ENCODE results near the gene FBXO44.

Gene FBXO44

DNA sequence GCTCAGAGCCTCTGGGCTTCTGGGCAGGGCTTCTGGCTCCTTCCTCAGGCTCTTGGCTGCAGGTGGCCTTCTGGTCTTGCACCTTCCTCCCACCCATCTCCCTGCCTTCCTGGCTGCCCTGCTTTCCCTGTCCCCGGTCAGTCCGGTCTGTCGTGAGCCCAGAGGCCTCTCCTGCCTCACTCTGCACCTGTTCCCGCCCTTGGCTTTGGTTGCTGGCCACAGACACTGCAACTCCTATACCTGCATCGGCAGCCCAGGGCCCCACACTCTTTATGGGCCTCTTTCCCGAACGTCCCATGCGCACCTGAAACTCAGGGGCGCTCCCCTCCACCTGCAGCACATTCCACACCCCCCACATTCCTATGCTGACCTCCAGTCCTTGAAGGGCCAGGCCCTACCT is 8.4 kb upstream of the FBXO44 start (continued):
- TF ChIP-seq PPARA (CRISPR knock-in tag; IDR thresholded peaks at IDR 0.05; ENCODE audit: borderline replicate concordance) = no peak
- no peak for TF ChIP-seq ARNTL (CRISPR knock-in tag; IDR thresholded peaks at IDR 0.05; ENCODE audit: borderline replicate concordance, low read depth)
- TF ChIP-seq CSDC2 (CRISPR knock-in tag; IDR thresholded peaks at IDR 0.05) = no peak
- TF ChIP-seq ZC3H10 (CRISPR knock-in tag; IDR thresholded peaks at IDR 0.05) = no peak
- TF ChIP-seq ESRRG (CRISPR knock-in tag; IDR thresholded peaks at IDR 0.05) = no peak
- no peak for TF ChIP-seq ISL1 (CRISPR knock-in tag; IDR thresholded peaks at IDR 0.05)

DNA sequence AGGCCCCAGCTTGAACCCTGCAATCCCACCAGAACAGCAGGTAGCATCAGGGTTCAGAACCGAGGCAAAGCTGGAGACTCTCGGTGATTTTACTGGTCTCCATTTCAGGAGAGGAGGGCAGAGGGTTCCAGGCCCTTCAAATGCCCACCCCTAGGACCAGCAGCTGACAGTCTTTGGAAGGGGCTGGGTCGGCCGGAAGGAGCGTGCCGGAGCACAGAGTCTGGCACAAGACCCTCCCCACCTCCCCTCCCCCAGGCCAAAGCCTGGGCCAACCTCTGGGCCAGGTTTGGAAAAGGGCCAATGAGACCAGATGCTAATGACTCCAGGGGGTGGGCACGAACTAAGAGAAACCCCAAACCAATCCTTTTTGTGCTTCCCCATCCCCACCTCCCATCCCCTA is 7.3 kb upstream of the FBXO44 start:
- TF ChIP-seq ISL1 (CRISPR knock-in tag; IDR thresholded peaks at IDR 0.05) = no peak
- no peak for TF ChIP-seq ZFP3 (CRISPR knock-in tag; IDR thresholded peaks at IDR 0.05)
- no peak for TF ChIP-seq ESRRG (CRISPR knock-in tag; IDR thresholded peaks at IDR 0.05)
- TF ChIP-seq, protein P1, sequence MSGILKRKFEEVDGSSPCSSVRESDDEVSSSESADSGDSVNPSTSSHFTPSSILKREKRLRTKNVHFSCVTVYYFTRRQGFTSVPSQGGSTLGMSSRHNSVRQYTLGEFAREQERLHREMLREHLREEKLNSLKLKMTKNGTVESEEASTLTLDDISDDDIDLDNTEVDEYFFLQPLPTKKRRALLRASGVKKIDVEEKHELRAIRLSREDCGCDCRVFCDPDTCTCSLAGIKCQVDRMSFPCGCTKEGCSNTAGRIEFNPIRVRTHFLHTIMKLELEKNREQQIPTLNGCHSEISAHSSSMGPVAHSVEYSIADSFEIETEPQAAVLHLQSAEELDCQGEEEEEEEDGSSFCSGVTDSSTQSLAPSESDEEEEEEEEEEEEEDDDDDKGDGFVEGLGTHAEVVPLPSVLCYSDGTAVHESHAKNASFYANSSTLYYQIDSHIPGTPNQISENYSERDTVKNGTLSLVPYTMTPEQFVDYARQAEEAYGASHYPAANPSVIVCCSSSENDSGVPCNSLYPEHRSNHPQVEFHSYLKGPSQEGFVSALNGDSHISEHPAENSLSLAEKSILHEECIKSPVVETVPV (CRISPR knock-in tag; IDR thresholded peaks at IDR 0.05) = no peak
- no peak for TF ChIP-seq TCF4 (CRISPR knock-in tag; IDR thresholded peaks at IDR 0.05; ENCODE audit: borderline replicate concordance)
- no peak for TF ChIP-seq ZC3H10 (CRISPR knock-in tag; IDR thresholded peaks at IDR 0.05)
- no peak for TF ChIP-seq BACH2 (CRISPR knock-in tag; IDR thresholded peaks at IDR 0.05; ENCODE audit: borderline replicate concordance)
- no peak for TF ChIP-seq ARNTL (CRISPR knock-in tag; IDR thresholded peaks at IDR 0.05; ENCODE audit: borderline replicate concordance, low read depth)
- no peak for TF ChIP-seq ZNF70 (CRISPR knock-in tag; IDR thresholded peaks at IDR 0.05)
- no peak for TF ChIP-seq SNAI2 (CRISPR knock-in tag; IDR thresholded peaks at IDR 0.05)
- TF ChIP-seq CSDC2 (CRISPR knock-in tag; IDR thresholded peaks at IDR 0.05) = no peak
- TF ChIP-seq PPARA (CRISPR knock-in tag; IDR thresholded peaks at IDR 0.05; ENCODE audit: borderline replicate concordance) = no peak
- no peak for TF ChIP-seq GLIS3 (CRISPR knock-in tag; IDR thresholded peaks at IDR 0.05)
- TF ChIP-seq RARB (CRISPR knock-in tag; IDR thresholded peaks at IDR 0.05) = no peak
- TF ChIP-seq, protein P2, sequence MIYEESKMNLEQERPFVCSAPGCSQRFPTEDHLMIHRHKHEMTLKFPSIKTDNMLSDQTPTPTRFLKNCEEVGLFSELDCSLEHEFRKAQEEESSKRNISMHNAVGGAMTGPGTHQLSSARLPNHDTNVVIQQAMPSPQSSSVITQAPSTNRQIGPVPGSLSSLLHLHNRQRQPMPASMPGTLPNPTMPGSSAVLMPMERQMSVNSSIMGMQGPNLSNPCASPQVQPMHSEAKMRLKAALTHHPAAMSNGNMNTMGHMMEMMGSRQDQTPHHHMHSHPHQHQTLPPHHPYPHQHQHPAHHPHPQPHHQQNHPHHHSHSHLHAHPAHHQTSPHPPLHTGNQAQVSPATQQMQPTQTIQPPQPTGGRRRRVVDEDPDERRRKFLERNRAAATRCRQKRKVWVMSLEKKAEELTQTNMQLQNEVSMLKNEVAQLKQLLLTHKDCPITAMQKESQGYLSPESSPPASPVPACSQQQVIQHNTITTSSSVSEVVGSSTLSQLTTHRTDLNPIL (CRISPR knock-in tag; IDR thresholded peaks at IDR 0.05; ENCODE audit: low read depth) = no peak
- TF ChIP-seq, protein P3, sequence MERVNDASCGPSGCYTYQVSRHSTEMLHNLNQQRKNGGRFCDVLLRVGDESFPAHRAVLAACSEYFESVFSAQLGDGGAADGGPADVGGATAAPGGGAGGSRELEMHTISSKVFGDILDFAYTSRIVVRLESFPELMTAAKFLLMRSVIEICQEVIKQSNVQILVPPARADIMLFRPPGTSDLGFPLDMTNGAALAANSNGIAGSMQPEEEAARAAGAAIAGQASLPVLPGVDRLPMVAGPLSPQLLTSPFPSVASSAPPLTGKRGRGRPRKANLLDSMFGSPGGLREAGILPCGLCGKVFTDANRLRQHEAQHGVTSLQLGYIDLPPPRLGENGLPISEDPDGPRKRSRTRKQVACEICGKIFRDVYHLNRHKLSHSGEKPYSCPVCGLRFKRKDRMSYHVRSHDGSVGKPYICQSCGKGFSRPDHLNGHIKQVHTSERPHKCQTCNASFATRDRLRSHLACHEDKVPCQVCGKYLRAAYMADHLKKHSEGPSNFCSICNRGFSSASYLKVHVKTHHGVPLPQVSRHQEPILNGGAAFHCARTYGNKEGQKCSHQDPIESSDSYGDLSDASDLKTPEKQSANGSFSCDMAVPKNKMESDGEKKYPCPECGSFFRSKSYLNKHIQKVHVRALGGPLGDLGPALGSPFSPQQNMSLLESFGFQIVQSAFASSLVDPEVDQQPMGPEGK (CRISPR knock-in tag; IDR thresholded peaks at IDR 0.05; ENCODE audit: borderline replicate concordance) = no peak
- no peak for TF ChIP-seq OSR1 (CRISPR knock-in tag; IDR thresholded peaks at IDR 0.05)
- TF ChIP-seq ZNF8 (CRISPR knock-in tag; IDR thresholded peaks at IDR 0.05) = no peak
- ATAC-seq = no peak

DNA sequence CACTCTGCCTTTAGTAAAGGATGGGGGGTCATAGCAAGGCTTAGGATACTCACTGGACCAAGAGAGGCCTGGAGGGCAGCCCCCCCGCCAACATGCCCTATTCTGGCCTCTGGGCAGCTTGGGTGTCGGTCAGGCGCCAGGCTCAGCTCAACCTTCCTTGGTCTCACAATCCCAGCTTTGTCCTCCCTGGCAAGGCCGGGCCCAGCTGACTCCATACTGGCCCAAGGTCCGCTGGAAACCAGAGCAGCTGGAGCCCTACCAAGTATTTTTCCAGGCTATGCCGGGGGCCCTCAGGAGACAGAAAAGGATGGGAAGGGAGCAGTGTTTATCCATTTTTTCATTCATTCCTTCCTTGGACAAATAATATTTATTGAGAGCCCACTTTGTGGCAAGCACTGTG is 6.6 kb upstream of the FBXO44 start:
- no peak for ATAC-seq
- TF ChIP-seq SNAI2 (CRISPR knock-in tag; IDR thresholded peaks at IDR 0.05) (no peak), OSR1 (CRISPR knock-in tag; IDR thresholded peaks at IDR 0.05) (no peak), ZNF8 (CRISPR knock-in tag; IDR thresholded peaks at IDR 0.05) (no peak)
- TF ChIP-seq, protein P1 (CRISPR knock-in tag; IDR thresholded peaks at IDR 0.05) = no peak

DNA sequence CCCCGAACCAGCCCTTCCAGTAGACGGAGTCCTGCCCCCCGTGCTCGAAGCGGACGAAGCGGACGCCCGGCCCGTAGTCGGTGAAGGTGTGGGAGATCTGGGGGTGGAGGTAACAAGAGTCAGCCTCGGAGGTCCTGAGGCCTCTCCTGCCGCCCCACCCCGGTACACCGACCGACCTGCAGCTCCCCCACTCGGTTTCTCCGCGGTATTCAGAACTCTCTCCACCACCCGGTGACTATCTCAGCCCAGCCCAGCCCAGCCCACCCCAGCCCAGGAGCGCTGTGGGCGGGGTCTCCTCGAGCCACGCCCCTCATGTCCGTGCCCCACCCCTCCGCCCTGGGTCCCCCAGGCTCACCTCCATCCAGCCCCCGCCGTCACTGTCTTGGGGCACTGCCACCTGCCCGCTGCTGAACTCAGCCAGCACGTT is 5.9 kb upstream of the FBXO44 start:
- TF ChIP-seq RARB (CRISPR knock-in tag; IDR thresholded peaks at IDR 0.05) = no peak
- TF ChIP-seq, protein P4, sequence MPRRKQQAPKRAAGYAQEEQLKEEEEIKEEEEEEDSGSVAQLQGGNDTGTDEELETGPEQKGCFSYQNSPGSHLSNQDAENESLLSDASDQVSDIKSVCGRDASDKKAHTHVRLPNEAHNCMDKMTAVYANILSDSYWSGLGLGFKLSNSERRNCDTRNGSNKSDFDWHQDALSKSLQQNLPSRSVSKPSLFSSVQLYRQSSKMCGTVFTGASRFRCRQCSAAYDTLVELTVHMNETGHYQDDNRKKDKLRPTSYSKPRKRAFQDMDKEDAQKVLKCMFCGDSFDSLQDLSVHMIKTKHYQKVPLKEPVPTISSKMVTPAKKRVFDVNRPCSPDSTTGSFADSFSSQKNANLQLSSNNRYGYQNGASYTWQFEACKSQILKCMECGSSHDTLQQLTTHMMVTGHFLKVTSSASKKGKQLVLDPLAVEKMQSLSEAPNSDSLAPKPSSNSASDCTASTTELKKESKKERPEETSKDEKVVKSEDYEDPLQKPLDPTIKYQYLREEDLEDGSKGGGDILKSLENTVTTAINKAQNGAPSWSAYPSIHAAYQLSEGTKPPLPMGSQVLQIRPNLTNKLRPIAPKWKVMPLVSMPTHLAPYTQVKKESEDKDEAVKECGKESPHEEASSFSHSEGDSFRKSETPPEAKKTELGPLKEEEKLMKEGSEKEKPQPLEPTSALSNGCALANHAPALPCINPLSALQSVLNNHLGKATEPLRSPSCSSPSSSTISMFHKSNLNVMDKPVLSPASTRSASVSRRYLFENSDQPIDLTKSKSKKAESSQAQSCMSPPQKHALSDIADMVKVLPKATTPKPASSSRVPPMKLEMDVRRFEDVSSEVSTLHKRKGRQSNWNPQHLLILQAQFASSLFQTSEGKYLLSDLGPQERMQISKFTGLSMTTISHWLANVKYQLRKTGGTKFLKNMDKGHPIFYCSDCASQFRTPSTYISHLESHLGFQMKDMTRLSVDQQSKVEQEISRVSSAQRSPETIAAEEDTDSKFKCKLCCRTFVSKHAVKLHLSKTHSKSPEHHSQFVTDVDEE (CRISPR knock-in tag; IDR thresholded peaks at IDR 0.05) = no peak
- no peak for TF ChIP-seq ARNTL (CRISPR knock-in tag; IDR thresholded peaks at IDR 0.05; ENCODE audit: borderline replicate concordance, low read depth)
- no peak for TF ChIP-seq ZNF70 (CRISPR knock-in tag; IDR thresholded peaks at IDR 0.05)
- no peak for TF ChIP-seq TOX (CRISPR knock-in tag; IDR thresholded peaks at IDR 0.05; ENCODE audit: borderline replicate concordance)
- TF ChIP-seq, protein P3 (CRISPR knock-in tag; IDR thresholded peaks at IDR 0.05; ENCODE audit: borderline replicate concordance) = no peak
- no peak for TF ChIP-seq OSR1 (CRISPR knock-in tag; IDR thresholded peaks at IDR 0.05)
- no peak for ATAC-seq
